HCT116 (cell line): ENCODE data around the gene CSDE1. TPM values are rescaled to one million over a fixed set of nuclear protein-coding genes. Genes with fewer than 3 reads are reported as not detected.

Source experiments
- ATAC-seq: fragments of 200-7000 bp; cut with Tn5 transposase; 2 replicates; pipeline ENCODE4 v1.9.1; 2020; ENCODE audit warnings: mild to moderate bottlenecking, moderate library complexity
- BruUV-seq: library from RNA; stranded (reverse); fragments of 400-500 nt; replicated peaks from 2 replicates; lab custom pipeline; 2021; lab: Mats Ljungman, UMichigan
- CTCF ChIA-PET: fragments of 300-600 bp; sonication (Branson Sonifier 250); formaldehyde crosslinking; loops from one replicate; lab custom pipeline; 2021; ENCODE audit warnings: antibody characterized with exemption; lab: Charles Lee
- POLR2A ChIA-PET: fragments of 300-600, 350-600 bp; sonication (Branson Sonifier 250); formaldehyde crosslinking; loops from one replicate; lab custom pipeline; 2021; ENCODE audit warnings: antibody characterized with exemption; lab: Charles Lee
- RAD21 ChIA-PET, 2 experiments: fragments of 300-600 bp; sonication (Branson Sonifier 250); formaldehyde crosslinking; loops; one replicate each; lab custom pipeline; 2023; ENCODE audit warnings: low total read pairs in 2 of 2; ENCODE audit not compliant: uncharacterized antibody in 2 of 2, unreplicated experiment in 2 of 2, low non-redundant PET in 1 of 2; lab: Charles Lee
- DNase-seq: peaks from one replicate; pipeline ENCODE4 v3.0.0-alpha.2; 2010; ENCODE audit warnings: low read depth, low spot score
- H2AFZ ChIP-seq: fragments of 200-600 bp; shearing (Covaris generic), sonication (generic); 2 replicates; pipeline ENCODE4 v1.6.1; 2017; ENCODE audit warnings: low read depth, mixed run types, mixed read lengths, antibody characterized with exemption, low read length; ENCODE audit not compliant: poor library complexity, severe bottlenecking
- H3K27ac ChIP-seq: 2 replicates; pipeline ENCODE4 v1.5.1; 2012; ENCODE audit warnings: low read depth, low read length
- H3K27me3 ChIP-seq: fragments of 200-600 bp; sonication (generic); 2 replicates; pipeline ENCODE4 v1.6.1; 2016; ENCODE audit warnings: mixed run types, low read length, mixed read lengths; ENCODE audit not compliant: insufficient read depth
- H3K36me3 ChIP-seq, 2 experiments: fragments of 200-500 bp in 1 of 2; fragments of 200-600 bp in 1 of 2; sonication (Bioruptor generic) in 1 of 2; sonication (generic) in 1 of 2; 2 replicates each; pipeline versions ENCODE4 v1.5.1 to v1.6.1; 2014 to 2016; ENCODE audit warnings: low read length in 2 of 2, inconsistent platforms in 1 of 2, mixed read lengths in 1 of 2, mixed run types in 1 of 2; ENCODE audit not compliant: insufficient read depth in 2 of 2, control insufficient read depth in 1 of 2
- H3K4me1 ChIP-seq, 2 experiments: fragments of 200-600 bp in 1 of 2; sonication (generic) in 1 of 2; 2 replicates each; pipeline versions ENCODE4 v1.5.1 to v1.6.1; 2012 to 2017; ENCODE audit warnings: low read length in 2 of 2, inconsistent platforms in 1 of 2, mild to moderate bottlenecking in 1 of 2, mixed read lengths in 1 of 2, mixed run types in 1 of 2, moderate library complexity in 1 of 2; ENCODE audit not compliant: insufficient read depth in 2 of 2, control insufficient read depth in 1 of 2
- H3K4me2 ChIP-seq: fragments of 200-600 bp; sonication (generic); 2 replicates; pipeline ENCODE4 v1.6.1; 2017; ENCODE audit warnings: mixed run types, low read length, mixed read lengths
- H3K4me3 ChIP-seq, 2 experiments: fragments of 200-600 bp in 1 of 2; sonication (generic) in 1 of 2; replicated peaks in 1 of 2; 2 replicates each; pipeline ENCODE4 v1.5.1; 2011 to 2016; ENCODE audit warnings: low read length in 2 of 2, control low read depth in 1 of 2, low read depth in 1 of 2, mild to moderate bottlenecking in 1 of 2, mixed read lengths in 1 of 2, mixed run types in 1 of 2
- H3K79me2 ChIP-seq: fragments of 200-600 bp; sonication (generic); 2 replicates; pipeline ENCODE4 v1.6.1; 2017; ENCODE audit warnings: mild to moderate bottlenecking, mixed run types, low read length, moderate library complexity, mixed read lengths; ENCODE audit not compliant: insufficient read depth
- H3K9ac ChIP-seq: fragments of 200-600 bp; sonication (generic); 2 replicates; pipeline ENCODE4 v1.6.1; 2016; ENCODE audit warnings: low read length, mixed read lengths
- H3K9me2 ChIP-seq: fragments of 200-600 bp; sonication (generic), shearing (Covaris generic); 2 replicates; pipeline ENCODE4 v1.6.1; 2017; ENCODE audit warnings: mixed run types, mild to moderate bottlenecking, moderate library complexity; ENCODE audit not compliant: insufficient read depth
- H3K9me3 ChIP-seq, 2 experiments: fragments of 200-500 bp in 1 of 2; fragments of 200-600 bp in 1 of 2; sonication (Bioruptor generic) in 1 of 2; sonication (generic) in 1 of 2; 2 replicates each; pipeline ENCODE4 v1.6.1; 2014 to 2017; ENCODE audit warnings: low read length in 2 of 2, mixed read lengths in 2 of 2, inconsistent platforms in 1 of 2, low read depth in 1 of 2, mild to moderate bottlenecking in 1 of 2, mixed run types in 1 of 2, moderate library complexity in 1 of 2; ENCODE audit not compliant: control insufficient read depth in 1 of 2, insufficient read depth in 1 of 2
- H4K20me1 ChIP-seq: fragments of 200-600 bp; sonication (generic), shearing (Covaris generic); 2 replicates; pipeline ENCODE4 v1.6.1; 2017; ENCODE audit warnings: mixed run types, mild to moderate bottlenecking, moderate library complexity; ENCODE audit not compliant: insufficient read depth
- ATF3 ChIP-seq: IDR thresholded peaks from 2 replicates; pipeline ENCODE4 v1.6.1; 2012
- CBX3 ChIP-seq: IDR thresholded peaks from 2 replicates; pipeline ENCODE4 v1.6.1; 2012; ENCODE audit warnings: low read depth
- ELF1 ChIP-seq: IDR thresholded peaks from 2 replicates; pipeline ENCODE4 v1.6.1; 2012; ENCODE audit warnings: low read depth, borderline replicate concordance
- EZH2 ChIP-seq: fragments of 200-600 bp; sonication (generic); IDR thresholded peaks from 2 replicates; pipeline ENCODE4 v1.6.1; 2017; ENCODE audit warnings: antibody characterized with exemption, mixed run types
- FOSL1 ChIP-seq: IDR thresholded peaks from 2 replicates; pipeline ENCODE4 v1.6.1; 2012; ENCODE audit warnings: low read depth
- JUND ChIP-seq: IDR thresholded peaks from 2 replicates; pipeline ENCODE4 v1.6.1; 2012
- POLR2AphosphoS5 ChIP-seq: IDR thresholded peaks from 2 replicates; pipeline ENCODE4 v1.6.1; 2011; ENCODE audit warnings: mild to moderate bottlenecking, low read depth, low read length, moderate library complexity
- REST ChIP-seq: IDR thresholded peaks from 2 replicates; pipeline ENCODE4 v1.6.1; 2012; ENCODE audit warnings: low read depth
- SIN3A ChIP-seq: IDR thresholded peaks from 2 replicates; pipeline ENCODE4 v1.6.1; 2012; ENCODE audit warnings: low read depth
- SP1 ChIP-seq: IDR thresholded peaks from 2 replicates; pipeline ENCODE4 v1.6.1; 2012; ENCODE audit warnings: low read depth
- SRF ChIP-seq: IDR thresholded peaks from 2 replicates; pipeline ENCODE4 v1.6.1; 2012; ENCODE audit warnings: low read depth
- YY1 ChIP-seq: IDR thresholded peaks from 2 replicates; pipeline ENCODE4 v1.6.1; 2011; ENCODE audit warnings: low read length, low read depth, moderate library complexity, mild to moderate bottlenecking; ENCODE audit not compliant: insufficient replicate concordance; ENCODE audit errors: extremely low read depth
- intact Hi-C: fragments of 100-400 bp; cut with micrococcal nuclease; formaldehyde crosslinking; loops from 2 replicates; pipeline ENCODE4 v1.10.0; 2022
- total RNA-seq: library from RNA; stranded (reverse); gene quantifications from one replicate; pipeline ENCODE4 v1.2.1, GENCODE V29; 2021; ENCODE audit not compliant: unreplicated experiment

The CSDE1 gene
- total RNA-seq, 1 experiment from 2014 or later = 515 TPM

GRCh38 chr1:114749835-114750234 lies 7.9 kb downstream of the CSDE1 start:
- BruUV-seq = no TSS peak
- CTCF ChIA-PET = no interaction called here
- H3K27me3 ChIP-seq = no peaks in the 10 kb centered on the region
- H3K4me2 ChIP-seq = no peak overlapping the region
- intact Hi-C loops = loop anchor here (10.0 kb wide), 1 partner anchor 295 kb away; no protein-coding TSS in a partner anchor
- TF ChIP-seq ATF3 = no peak
- no peak for TF ChIP-seq CBX3
- TF ChIP-seq REST = no peak
- TF ChIP-seq FOSL1 = no peak
- POLR2A ChIA-PET = no interaction called here
- no peak overlapping the region for H2AFZ ChIP-seq
- peaks cover 38 to 40% of the 10 kb centered on the region in 2 experiments for H3K36me3 ChIP-seq
- no peak overlapping the region for H3K9ac ChIP-seq
- no peak for DNase-seq
- RAD21 ChIA-PET = no interaction called here
- peaks cover 69% of the 10 kb centered on the region for H4K20me1 ChIP-seq
- peaks cover 100% of the 10 kb centered on the region for H3K79me2 ChIP-seq
- no peak for ATAC-seq
- no peak overlapping the region for H3K4me3 ChIP-seq
- H3K4me1 ChIP-seq = no peaks in the 10 kb centered on the region
- H3K9me2 ChIP-seq = no peaks in the 10 kb centered on the region
- no peaks in the 10 kb centered on the region for H3K9me3 ChIP-seq
- H3K27ac ChIP-seq = no peak overlapping the region

GRCh38 chr1:114746450-114747121 lies 11.2 kb downstream of the CSDE1 start:
- no peak overlapping the region for H3K4me3 ChIP-seq
- ATAC-seq (no peak), DNase-seq (no peak)
- H3K9me2 ChIP-seq = no peaks in the 10 kb centered on the region
- no peaks in the 10 kb centered on the region for H3K27me3 ChIP-seq
- H3K27ac ChIP-seq = no peak overlapping the region
- intact Hi-C loops = no loop called here
- no peak overlapping the region for H3K4me2 ChIP-seq
- H3K4me1 ChIP-seq = no peaks in the 10 kb centered on the region
- CTCF ChIA-PET = no interaction called here
- H3K36me3 ChIP-seq = peaks cover 46 to 48% of the 10 kb centered on the region in 2 experiments
- POLR2A ChIA-PET = no interaction called here
- RAD21 ChIA-PET = no interaction called here
- BruUV-seq = no TSS peak
- H2AFZ ChIP-seq = no peak overlapping the region
- H3K9me3 ChIP-seq = no peaks in the 10 kb centered on the region
- H4K20me1 ChIP-seq = peaks cover 62% of the 10 kb centered on the region; the same call in 1 of the 2 replicates
- H3K9ac ChIP-seq = no peak overlapping the region
- peaks cover 100% of the 10 kb centered on the region for H3K79me2 ChIP-seq
- TF ChIP-seq REST = no peak
- no peak for TF ChIP-seq JUND
- no peak for TF ChIP-seq FOSL1
- no peak for TF ChIP-seq SIN3A
- TF ChIP-seq YY1 = no peak
- no peak for TF ChIP-seq POLR2AphosphoS5
- no peak for TF ChIP-seq EZH2
- TF ChIP-seq ELF1 = no peak
- TF ChIP-seq SRF = no peak
- no peak for TF ChIP-seq ATF3
- TF ChIP-seq CBX3 = no peak
- TF ChIP-seq SP1 = no peak
